KMS-11 (cell line): ENCODE measurements around the gene RAD18.

Experiments used
- H2AFZ ChIP-seq: fragments of 200-600 bp; sonication (generic); 2 replicates; pipeline ENCODE4 v1.6.1; 2016; ENCODE audit warnings: antibody characterized with exemption, mixed run types, low read depth
- H3K27ac ChIP-seq: fragments of 200-600 bp; sonication (generic); 2 replicates; pipeline ENCODE4 v1.6.1; 2016; ENCODE audit warnings: mild to moderate bottlenecking, mixed run types
- H3K27me3 ChIP-seq: fragments of 200-600 bp; sonication (generic); 2 replicates; pipeline ENCODE4 v1.6.1; 2017; ENCODE audit warnings: mild to moderate bottlenecking, low read depth, mixed run types, moderate library complexity; ENCODE audit not compliant: insufficient read depth
- H3K36me3 ChIP-seq: fragments of 200-600 bp; sonication (generic); 2 replicates; pipeline ENCODE4 v1.6.1; 2017; ENCODE audit warnings: mild to moderate bottlenecking, mixed run types; ENCODE audit not compliant: insufficient read depth
- H3K4me1 ChIP-seq: fragments of 200-600 bp; sonication (generic); 2 replicates; pipeline ENCODE4 v1.6.1; 2016; ENCODE audit warnings: mild to moderate bottlenecking, low read depth, mixed run types; ENCODE audit not compliant: poor library complexity, severe bottlenecking
- H3K4me2 ChIP-seq: fragments of 200-600 bp; sonication (generic); 2 replicates; pipeline ENCODE4 v1.7.0; 2016; ENCODE audit warnings: mild to moderate bottlenecking, mixed run types
- H3K4me3 ChIP-seq: fragments of 200-600 bp; sonication (generic); IDR thresholded peaks from 2 replicates; pipeline ENCODE4 v1.6.1; 2017; ENCODE audit warnings: low read depth, low read length, mixed read lengths; ENCODE audit not compliant: insufficient read depth
- H3K79me2 ChIP-seq: fragments of 200-600 bp; sonication (generic); 2 replicates; pipeline ENCODE4 v1.6.1; 2016; ENCODE audit warnings: low read depth, mixed run types; ENCODE audit not compliant: insufficient read depth
- H3K9ac ChIP-seq: fragments of 200-600 bp; sonication (generic); 2 replicates; pipeline ENCODE4 v1.6.1; 2016; ENCODE audit warnings: mild to moderate bottlenecking, mixed run types
- H4K20me1 ChIP-seq: fragments of 200-600 bp; sonication (generic); 2 replicates; pipeline ENCODE4 v1.6.1; 2016; ENCODE audit warnings: mild to moderate bottlenecking, mixed run types; ENCODE audit not compliant: insufficient read depth
- TF ChIP-seq, protein P1 (sequence below): fragments of 200-600 bp; sonication (generic); conservative IDR thresholded peaks from 2 replicates; pipeline ENCODE4 v1.6.1; 2017; ENCODE audit warnings: low read depth, mild to moderate bottlenecking, antibody characterized with exemption, low read length, moderate library complexity, mixed read lengths

The RAD18 gene

DNA sequence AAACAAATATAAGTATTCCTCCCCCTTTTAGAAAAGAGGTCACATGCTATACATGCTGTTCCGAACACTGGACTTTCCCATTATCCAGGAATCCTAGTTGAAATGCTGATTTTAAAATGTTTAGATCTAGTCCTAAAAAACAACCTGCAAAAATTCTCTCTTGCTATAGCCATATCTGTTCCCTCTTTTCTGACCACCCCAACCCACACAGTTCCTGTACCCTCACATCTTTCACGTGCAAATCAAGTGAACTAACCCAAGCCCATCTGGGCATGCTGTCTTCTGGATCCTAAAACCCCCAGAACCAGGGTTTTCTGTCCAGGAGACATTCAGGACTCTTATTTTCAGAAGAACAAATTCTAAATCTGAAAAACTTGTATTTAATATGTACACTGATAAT, 67.4 kb downstream of the RAD18 start:
- H3K4me3 ChIP-seq, result no peak overlapping the region
- H3K36me3 ChIP-seq, result no peaks in the 10 kb centered on the region
- H3K27me3 ChIP-seq, result no peaks in the 10 kb centered on the region
- TF ChIP-seq, protein P1, sequence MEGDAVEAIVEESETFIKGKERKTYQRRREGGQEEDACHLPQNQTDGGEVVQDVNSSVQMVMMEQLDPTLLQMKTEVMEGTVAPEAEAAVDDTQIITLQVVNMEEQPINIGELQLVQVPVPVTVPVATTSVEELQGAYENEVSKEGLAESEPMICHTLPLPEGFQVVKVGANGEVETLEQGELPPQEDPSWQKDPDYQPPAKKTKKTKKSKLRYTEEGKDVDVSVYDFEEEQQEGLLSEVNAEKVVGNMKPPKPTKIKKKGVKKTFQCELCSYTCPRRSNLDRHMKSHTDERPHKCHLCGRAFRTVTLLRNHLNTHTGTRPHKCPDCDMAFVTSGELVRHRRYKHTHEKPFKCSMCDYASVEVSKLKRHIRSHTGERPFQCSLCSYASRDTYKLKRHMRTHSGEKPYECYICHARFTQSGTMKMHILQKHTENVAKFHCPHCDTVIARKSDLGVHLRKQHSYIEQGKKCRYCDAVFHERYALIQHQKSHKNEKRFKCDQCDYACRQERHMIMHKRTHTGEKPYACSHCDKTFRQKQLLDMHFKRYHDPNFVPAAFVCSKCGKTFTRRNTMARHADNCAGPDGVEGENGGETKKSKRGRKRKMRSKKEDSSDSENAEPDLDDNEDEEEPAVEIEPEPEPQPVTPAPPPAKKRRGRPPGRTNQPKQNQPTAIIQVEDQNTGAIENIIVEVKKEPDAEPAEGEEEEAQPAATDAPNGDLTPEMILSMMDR, result no peak
- H3K9ac ChIP-seq, result no peak overlapping the region
- H3K4me1 ChIP-seq, result no peaks in the 10 kb centered on the region
- H3K79me2 ChIP-seq, result no peaks in the 10 kb centered on the region
- no peak overlapping the region for H2AFZ ChIP-seq
- H3K27ac ChIP-seq, result no peak overlapping the region
- H3K4me2 ChIP-seq, result no peak overlapping the region
- no peaks in the 10 kb centered on the region for H4K20me1 ChIP-seq

DNA sequence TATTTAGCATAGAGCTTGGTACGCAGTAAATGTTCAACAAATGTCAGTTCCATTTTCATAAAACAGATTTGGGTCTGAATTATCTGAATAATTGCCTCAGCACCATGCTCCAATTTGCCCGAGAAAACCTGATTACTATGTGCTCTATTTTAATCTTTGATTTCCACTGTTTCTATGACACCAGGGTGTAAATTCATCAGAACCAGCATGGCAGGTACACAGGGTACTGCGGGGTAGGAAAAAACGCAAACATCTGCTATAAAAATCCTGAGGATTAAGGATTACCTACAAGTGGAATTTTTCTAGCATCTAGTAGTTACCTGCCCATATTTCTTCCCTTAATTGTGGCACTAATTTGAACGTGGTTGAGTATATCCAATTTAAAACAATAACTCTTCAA, 70.3 kb downstream of the RAD18 start:
- Histone ChIP-seq H2AFZ (no peak overlapping the region), H4K20me1 (no peaks in the 10 kb centered on the region), H3K4me1 (no peaks in the 10 kb centered on the region), H3K27ac (no peak overlapping the region), H3K4me3 (no peak overlapping the region), H3K9ac (no peak overlapping the region), H3K36me3 (no peaks in the 10 kb centered on the region), H3K27me3 (no peaks in the 10 kb centered on the region), H3K4me2 (no peak overlapping the region), H3K79me2 (no peaks in the 10 kb centered on the region)
- TF ChIP-seq, protein P1, result no peak

DNA sequence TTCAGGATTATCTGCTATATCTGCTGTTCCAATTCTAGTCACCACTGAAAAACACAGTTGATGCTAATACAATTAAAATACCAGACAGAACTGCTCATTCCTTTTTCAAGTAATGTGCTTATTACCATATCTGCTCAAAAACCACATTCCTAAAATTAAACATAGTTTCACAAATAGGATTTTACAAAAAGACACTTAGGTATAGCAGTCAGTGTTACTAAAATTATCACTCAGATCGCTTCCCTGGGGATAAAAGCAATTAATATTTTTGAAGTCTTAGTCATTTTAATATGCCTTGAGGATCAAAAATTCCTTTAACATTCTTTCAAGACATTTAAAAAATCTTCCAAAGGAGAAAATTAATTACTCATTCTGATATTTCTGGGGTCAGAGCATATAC, 71.5 kb downstream of the RAD18 start:
- H3K4me3 ChIP-seq, result no peak overlapping the region
- H3K4me2 ChIP-seq, result no peak overlapping the region
- no peak overlapping the region for H3K9ac ChIP-seq
- H4K20me1 ChIP-seq, result no peaks in the 10 kb centered on the region
- H2AFZ ChIP-seq, result no peak overlapping the region
- no peaks in the 10 kb centered on the region for H3K36me3 ChIP-seq
- no peak overlapping the region for H3K27ac ChIP-seq
- H3K4me1 ChIP-seq, result no peaks in the 10 kb centered on the region
- no peaks in the 10 kb centered on the region for H3K79me2 ChIP-seq
- TF ChIP-seq, protein P1, result no peak
- no peaks in the 10 kb centered on the region for H3K27me3 ChIP-seq

DNA sequence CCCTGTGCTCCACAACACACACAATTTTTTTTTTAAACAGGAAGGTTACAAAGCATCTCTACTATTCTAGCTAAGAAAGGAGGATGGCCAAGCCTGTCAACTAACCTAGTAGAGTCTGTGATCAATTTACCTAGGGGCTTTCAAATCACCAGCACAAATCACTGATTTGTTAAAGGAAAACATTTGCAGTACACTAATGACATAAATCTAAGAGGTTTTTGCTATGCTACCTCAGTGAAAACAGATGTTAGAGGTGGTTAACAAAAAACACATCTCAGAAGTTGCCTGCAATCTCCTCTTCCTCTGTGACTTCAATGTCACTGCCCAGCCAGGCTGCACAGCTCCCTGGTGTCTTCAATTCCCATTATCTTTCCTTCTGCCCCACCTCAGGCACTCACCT, 72.0 kb downstream of the RAD18 start:
- TF ChIP-seq, protein P1, result no peak

More for the DNA sequence above, 72.0 kb downstream of the RAD18 start:
- Histone ChIP-seq H3K4me2 (no peak overlapping the region), H3K4me1 (no peaks in the 10 kb centered on the region), H3K9ac (no peak overlapping the region), H3K79me2 (no peaks in the 10 kb centered on the region), H3K27ac (no peak overlapping the region), H3K36me3 (no peaks in the 10 kb centered on the region), H4K20me1 (no peaks in the 10 kb centered on the region), H3K27me3 (no peaks in the 10 kb centered on the region), H3K4me3 (no peak overlapping the region), H2AFZ (no peak overlapping the region)
